ENCODE measurements around the gene BSCL2. TPM values are rescaled to one million over a fixed set of nuclear protein-coding genes. Genes with fewer than 3 reads are reported as not detected.
"Not testable (repeated sequence)": the region's sequence is repeated elsewhere in the genome, so short reads cannot be mapped to it uniquely, and the experiment has no call there.

Gene BSCL2
- total RNA-seq, 1 experiment from 2014 or later: 147 TPM

- no peak for DNase-seq (ENCODE audit: low spot score)
Measured at GRCh38 chr11:62688491-62688890, 18.7 kb downstream of the BSCL2 start.

GRCh38 chr11:62687508-62688396 is 19.5 kb downstream of the BSCL2 start:
- DNase-seq (ENCODE audit: low spot score): no peak

GRCh38 chr11:62682518-62682917 is 24.7 kb downstream of the BSCL2 start:
- no peak for DNase-seq (ENCODE audit: low spot score)

- DNase-seq (ENCODE audit: low spot score): peak; percentile 87
Measured at GRCh38 chr11:62680825-62681240, 26.4 kb downstream of the BSCL2 start.

- DNase-seq (ENCODE audit: low spot score): peak; percentile 91
Measured at GRCh38 chr11:62678770-62679696, 28.2 kb downstream of the BSCL2 start, which contains the start of gene UBXN1. TSS of gene UBXN1 (minus strand) at chr11:62679073. CDS start at chr11:62678923, 150 bp downstream.

- DNase-seq (ENCODE audit: low spot score): no peak
Measured at GRCh38 chr11:62678433-62678769, 28.8 kb downstream of the BSCL2 start.

GRCh38 chr11:62677714-62678113 is 29.5 kb downstream of the BSCL2 start:
- no peak for DNase-seq (ENCODE audit: low spot score)

- DNase-seq (ENCODE audit: low spot score): no peak
Measured at GRCh38 chr11:62677156-62677555, 30.1 kb downstream of the BSCL2 start.

- DNase-seq (ENCODE audit: low spot score): no peak
Measured at GRCh38 chr11:62676698-62677097, 30.5 kb downstream of the BSCL2 start.

- DNase-seq (ENCODE audit: low spot score): not testable (repeated sequence)
Measured at GRCh38 chr11:62675415-62675814, 31.8 kb downstream of the BSCL2 start.

GRCh38 chr11:62673196-62673525 is 34.1 kb downstream of the BSCL2 start:
- DNase-seq (ENCODE audit: low spot score): no peak

GRCh38 chr11:62671608-62672389 is 35.4 kb downstream of the BSCL2 start, which contains the start of the genes LBHD1 and UQCC3:
TSS of gene LBHD1 (minus strand) at chr11:62672267. CDS start at chr11:62670031, 2,236 bp downstream.
TSS of gene UQCC3 (plus strand) at chr11:62671673. CDS start at chr11:62671746, 73 bp downstream.
- DNase-seq (ENCODE audit: low spot score): peak; percentile 96

GRCh38 chr11:62671236-62671607 is 36.0 kb downstream of the BSCL2 start:
- no peak for DNase-seq (ENCODE audit: low spot score)

- peak; percentile 69 for DNase-seq (ENCODE audit: low spot score)
Measured at GRCh38 chr11:62669420-62670161, 37.6 kb downstream of the BSCL2 start.

- no peak for DNase-seq (ENCODE audit: low spot score)
Measured at GRCh38 chr11:62667460-62667859, 39.8 kb downstream of the BSCL2 start.

- no peak for DNase-seq (ENCODE audit: low spot score)
Measured at GRCh38 chr11:62666259-62666926, 40.8 kb downstream of the BSCL2 start.

- peak; percentile 73 for DNase-seq (ENCODE audit: low spot score)
Measured at GRCh38 chr11:62665599-62666258, 41.5 kb downstream of the BSCL2 start.

- DNase-seq (ENCODE audit: low spot score): peak; percentile 95
Measured at GRCh38 chr11:62665075-62665598, 42.1 kb downstream of the BSCL2 start, which contains the start of the genes C11orf98 and CSKMT. TSS of gene C11orf98 (minus strand) at chr11:62665210. CDS start at chr11:62665169, 41 bp downstream. TSS of gene CSKMT (plus strand) at chr11:62665312. CDS start at chr11:62665880, 568 bp downstream.
